Duodenal mucosa (tissue), 2 donors: ENCODE results near the gene CDV3.
A peak's percentile ranks its signal among the peaks of the same experiment; 100 is the strongest.

Experiments
- H3K27ac ChIP-seq: one replicate; pipeline ENCODE4 v1.7.0; 2013; ENCODE audit warnings: low read depth, low read length
- H3K27me3 ChIP-seq, 2 donors: one replicate each; pipeline ENCODE4 v1.7.0; 2013; ENCODE audit warnings: low read length in 2 of 2, control low read depth in 1 of 2; ENCODE audit not compliant: insufficient read depth in 2 of 2, control insufficient read depth in 1 of 2
- H3K36me3 ChIP-seq, 2 donors: one replicate each; pipeline ENCODE4 v1.7.0; 2013; ENCODE audit warnings: low read length in 2 of 2, control low read depth in 1 of 2; ENCODE audit not compliant: insufficient read depth in 2 of 2, control insufficient read depth in 1 of 2
- H3K4me1 ChIP-seq, 2 donors: one replicate each; pipeline ENCODE4 v1.7.0; 2013; ENCODE audit warnings: low read length in 2 of 2, control low read depth in 1 of 2; ENCODE audit not compliant: insufficient read depth in 2 of 2, control insufficient read depth in 1 of 2
- H3K4me3 ChIP-seq, 2 donors: one replicate each; pipeline ENCODE4 v1.7.0; 2013; ENCODE audit warnings: low read length in 2 of 2, low read depth in 1 of 2
- H3K9ac ChIP-seq, 2 donors: one replicate each; pipeline ENCODE4 v1.7.0; 2013; ENCODE audit warnings: low read length in 2 of 2, low read depth in 1 of 2
- H3K9me3 ChIP-seq, 2 donors: one replicate each; pipeline ENCODE4 v1.7.0; 2013; ENCODE audit warnings: low read length in 2 of 2, control low read depth in 1 of 2; ENCODE audit not compliant: control insufficient read depth in 1 of 2

CDV3 gene

GRCh38 chr3:133563816-133564215, 9.7 kb upstream of the CDV3 start:
- H3K9ac ChIP-seq, result no peak overlapping the region
- no peak overlapping the region for H3K4me3 ChIP-seq
- H3K27me3 ChIP-seq, result no peaks in the 10 kb centered on the region
- no peaks in the 10 kb centered on the region for H3K9me3 ChIP-seq
- no peaks in the 10 kb centered on the region for H3K36me3 ChIP-seq
- H3K27ac ChIP-seq, result no peak overlapping the region
- no peaks in the 10 kb centered on the region for H3K4me1 ChIP-seq

- H3K36me3 ChIP-seq, result no peaks in the 10 kb centered on the region
- H3K9me3 ChIP-seq, result no peaks in the 10 kb centered on the region
- H3K9ac ChIP-seq, result no peak overlapping the region
- H3K27ac ChIP-seq, result no peak overlapping the region
- peaks cover 0 to 8% of the 10 kb centered on the region in 2 donors for H3K4me1 ChIP-seq
- H3K27me3 ChIP-seq, result no peaks in the 10 kb centered on the region
- H3K4me3 ChIP-seq, result no peak overlapping the region
Observed at GRCh38 chr3:133568294-133569014, 5.0 kb upstream of the CDV3 start.

GRCh38 chr3:133570139-133570936, 3.1 kb upstream of the CDV3 start:
- Histone ChIP-seq H3K27ac (no peak overlapping the region), H3K4me3 (no peak overlapping the region)

GRCh38 chr3:133570937-133571320, 2.6 kb upstream of the CDV3 start:
- peaks cover 10 to 18% of the 10 kb centered on the region in 2 donors for H3K4me1 ChIP-seq
- no peak overlapping the region for H3K9ac ChIP-seq
- H3K4me3 ChIP-seq, result no peak overlapping the region
- H3K36me3 ChIP-seq, result peaks cover 0 to 1% of the 10 kb centered on the region in 2 donors
- H3K27me3 ChIP-seq, result no peaks in the 10 kb centered on the region
- H3K27ac ChIP-seq, result no peak overlapping the region
- H3K9me3 ChIP-seq, result no peaks in the 10 kb centered on the region

More at GRCh38 chr3:133570139-133570936, 3.1 kb upstream of the CDV3 start:
- Histone ChIP-seq H3K36me3 (no peaks in the 10 kb centered on the region), H3K4me1 (peaks cover 4 to 13% of the 10 kb centered on the region in 2 donors), H3K9ac (no peak overlapping the region), H3K9me3 (no peaks in the 10 kb centered on the region), H3K27me3 (no peaks in the 10 kb centered on the region)

GRCh38 chr3:133572158-133573053, 1.1 kb upstream of the CDV3 start:
- Histone ChIP-seq H3K27me3 (no peaks in the 10 kb centered on the region), H3K36me3 (peaks cover 5 to 6% of the 10 kb centered on the region in 2 donors), H3K4me1 (peaks cover 17 to 24% of the 10 kb centered on the region in 2 donors), H3K9me3 (no peaks in the 10 kb centered on the region), H3K4me3 (peak overlapping the region; percentile 55 to 67), H3K27ac (peak overlapping the region; percentile 78), H3K9ac (peak overlapping the region; percentile 52 to 69)

- Histone ChIP-seq H3K9ac (peak overlapping the region; percentile 52 to 69), H3K36me3 (peaks cover 7 to 8% of the 10 kb centered on the region in 2 donors), H3K27me3 (no peaks in the 10 kb centered on the region), H3K9me3 (no peaks in the 10 kb centered on the region), H3K4me1 (peaks cover 23 to 24% of the 10 kb centered on the region in 2 donors), H3K4me3 (peak overlapping the region; percentile 55 to 67), H3K27ac (peak overlapping the region; percentile 97)
Observed at GRCh38 chr3:133573054-133573628, 345 bp upstream of the CDV3 start.

GRCh38 chr3:133574260-133574881, 885 bp downstream of the CDV3 start:
- Histone ChIP-seq H3K4me3 (peak overlapping the region; percentile 83 to 96), H3K9me3 (no peaks in the 10 kb centered on the region), H3K9ac (peak overlapping the region; percentile 93 to 99), H3K36me3 (peaks cover 11 to 20% of the 10 kb centered on the region in 2 donors), H3K27ac (peak overlapping the region; percentile 97), H3K27me3 (no peaks in the 10 kb centered on the region), H3K4me1 (peaks cover 33 to 34% of the 10 kb centered on the region in 2 donors)

- Histone ChIP-seq H3K9me3 (no peaks in the 10 kb centered on the region), H3K4me3 (peak overlapping the region; percentile 83 to 96), H3K4me1 (peaks cover 33 to 34% of the 10 kb centered on the region in 2 donors)
Observed at GRCh38 chr3:133575086-133575485, 1.6 kb downstream of the CDV3 start.

GRCh38 chr3:133576169-133576568, 2.7 kb downstream of the CDV3 start:
- Histone ChIP-seq H3K9ac (peak overlapping the region; percentile 9 to 99), H3K27ac (no peak overlapping the region), H3K9me3 (no peaks in the 10 kb centered on the region), H3K4me3 (peak overlapping the region; percentile 83 to 96), H3K27me3 (no peaks in the 10 kb centered on the region), H3K36me3 (peaks cover 11 to 24% of the 10 kb centered on the region in 2 donors), H3K4me1 (peaks cover 33 to 34% of the 10 kb centered on the region in 2 donors)

More at GRCh38 chr3:133575086-133575485, 1.6 kb downstream of the CDV3 start:
- Histone ChIP-seq H3K9ac (peak overlapping the region; percentile 93 to 99), H3K27me3 (no peaks in the 10 kb centered on the region), H3K36me3 (peaks cover 11 to 24% of the 10 kb centered on the region in 2 donors), H3K27ac (peak overlapping the region; percentile 97)
